HG03442 (cell line): Measurements from ENCODE around the gene RHCG.

Experiments
- ATAC-seq: cut with Tn5 transposase; IDR thresholded peaks from one replicate; pipeline ENCODE4 v1.9.1; 2021; ENCODE audit warnings: mild to moderate bottlenecking, moderate library complexity; ENCODE audit not compliant: unreplicated experiment

Gene RHCG

GRCh38 chr15:89504166-89504565 lies 7.8 kb upstream of the RHCG start:
- no peak for ATAC-seq

GRCh38 chr15:89502867-89503595 lies 6.6 kb upstream of the RHCG start:
- ATAC-seq: no peak

GRCh38 chr15:89501646-89502045 lies 5.3 kb upstream of the RHCG start:
- ATAC-seq: no peak

- no peak for ATAC-seq
Measured at GRCh38 chr15:89500397-89501270, 4.3 kb upstream of the RHCG start.

GRCh38 chr15:89499156-89499555 lies 2.8 kb upstream of the RHCG start:
- no peak for ATAC-seq

GRCh38 chr15:89498574-89498906 lies 2.2 kb upstream of the RHCG start:
- no peak for ATAC-seq

- no peak for ATAC-seq
Measured at GRCh38 chr15:89497231-89497630, 848 bp upstream of the RHCG start.

GRCh38 chr15:89495638-89496145 lies 691 bp downstream of the RHCG start:
- no peak for ATAC-seq

- no peak for ATAC-seq
Measured at GRCh38 chr15:89494941-89495637, 1.3 kb downstream of the RHCG start.

- ATAC-seq: no peak
Measured at GRCh38 chr15:89494031-89494430, 2.4 kb downstream of the RHCG start.

- ATAC-seq: no peak
Measured at GRCh38 chr15:89492934-89493631, 3.3 kb downstream of the RHCG start.

- ATAC-seq: no peak
Measured at GRCh38 chr15:89492111-89492641, 4.2 kb downstream of the RHCG start.

- ATAC-seq: no peak
Measured at GRCh38 chr15:89490814-89491315, 5.5 kb downstream of the RHCG start.

GRCh38 chr15:89490081-89490813 lies 6.1 kb downstream of the RHCG start:
- ATAC-seq: no peak

GRCh38 chr15:89489376-89489775 lies 7.0 kb downstream of the RHCG start:
- no peak for ATAC-seq

GRCh38 chr15:89487791-89488190 lies 8.6 kb downstream of the RHCG start:
- no peak for ATAC-seq

GRCh38 chr15:89486726-89487050 lies 9.7 kb downstream of the RHCG start:
- ATAC-seq: no peak

GRCh38 chr15:89483079-89483478 lies 13.3 kb downstream of the RHCG start:
- no peak for ATAC-seq

GRCh38 chr15:89482139-89482538 lies 14.2 kb downstream of the RHCG start:
- ATAC-seq: no peak

- ATAC-seq: no peak
Measured at GRCh38 chr15:89480505-89480904, 15.9 kb downstream of the RHCG start.
